Gastrocnemius medialis (tissue), 4 donors: Measurements from ENCODE around the gene MACROD2. TPM values are rescaled to one million over a fixed set of nuclear protein-coding genes. Genes with fewer than 3 reads are reported as not detected.

ENCODE experiments used
- ATAC-seq, 2 donors: fragments of 150-250 bp; one replicate each; pipeline ENCODE4 v1.9.1; 2016
- DNase-seq, 2 donors: peaks; one replicate each; pipeline ENCODE4 v3.0.0-alpha.2; 2019
- H3K27ac ChIP-seq, 4 donors: fragments of 200-600 bp; sonication (generic); 1 replicate in 1 of 4; 2 replicates in 3 of 4; pipeline ENCODE4 v1.5.1; 2016 to 2018; ENCODE audit warnings: mild to moderate bottlenecking in 2 of 4, moderate library complexity in 1 of 4
- H3K27me3 ChIP-seq, 3 donors: fragments of 200-600 bp; sonication (generic) in 2 of 3; 1 replicate in 1 of 3; 2 replicates in 2 of 3; pipeline versions ENCODE4 v1.5.1 to v1.6.0; 2016 to 2019; ENCODE audit warnings: mild to moderate bottlenecking in 1 of 3, moderate library complexity in 1 of 3
- H3K36me3 ChIP-seq, 2 donors: fragments of 200-600 bp; sonication (generic) in 1 of 2; one replicate each; pipeline ENCODE4 v1.5.1; 2017 to 2018
- H3K4me1 ChIP-seq, 2 donors: fragments of 200-600 bp; sonication (generic) in 1 of 2; one replicate each; pipeline ENCODE4 v1.5.1; 2016 to 2017; ENCODE audit warnings: mild to moderate bottlenecking in 2 of 2
- H3K4me3 ChIP-seq, 4 donors: fragments of 200-600 bp; sonication (generic) in 3 of 4; 1 replicate in 1 of 4; 2 replicates in 3 of 4; pipeline ENCODE4 v1.5.1; 2016 to 2019; ENCODE audit warnings: mild to moderate bottlenecking in 2 of 4
- H3K9me3 ChIP-seq, 3 donors: fragments of 200-600 bp; sonication (generic) in 2 of 3; 1 replicate in 1 of 3; 2 replicates in 2 of 3; pipeline ENCODE4 v1.5.1; 2016 to 2019
- POLR2A ChIP-seq, 2 donors: fragments of 450-650 bp; IDR thresholded peaks; one replicate each; pipeline ENCODE4 v1.6.1; 2017; ENCODE audit warnings: antibody characterized with exemption in 2 of 2, mild to moderate bottlenecking in 2 of 2, moderate library complexity in 2 of 2
- in situ Hi-C, 4 donors: fragments of 200-750 bp; cut with MboI; loops; one replicate each; pipeline versions ENCODE4 v1.15.0 to v1.8.0; 2017; ENCODE audit warnings: low sequenced_read_pairs in 4 of 4
- intact Hi-C: fragments of 100-400 bp; cut with DNase I; formaldehyde crosslinking; loops from one replicate; pipeline ENCODE4 v1.15.1; 2023; ENCODE audit warnings: low total_unique reads
- total RNA-seq, 4 donors: library from RNA; depleted of rRNA; stranded (reverse); fragments of >200 nt; gene quantifications; one replicate each; pipeline versions ENCODE4 v1.1.0 to v1.2.3, GENCODE V29; 2016
- TF ChIP-seq, protein P1 (sequence below), 5 experiments: fragments of 450-650 bp in 3 of 5; fragments of 200-600 bp in 2 of 5; sonication (generic) in 2 of 5; IDR thresholded peaks in 4 of 5; conservative IDR thresholded peaks in 1 of 5; 1 replicate in 4 of 5; 2 replicates in 1 of 5; pipeline ENCODE4 v1.5.1; 2016 to 2019; ENCODE audit warnings: antibody characterized with exemption in 5 of 5, mild to moderate bottlenecking in 3 of 5, moderate library complexity in 3 of 5

MACROD2 gene
- total RNA-seq, 4 donors from 2014 or later, result 1.8 to 10.2 (median 3.6) TPM

DNA sequence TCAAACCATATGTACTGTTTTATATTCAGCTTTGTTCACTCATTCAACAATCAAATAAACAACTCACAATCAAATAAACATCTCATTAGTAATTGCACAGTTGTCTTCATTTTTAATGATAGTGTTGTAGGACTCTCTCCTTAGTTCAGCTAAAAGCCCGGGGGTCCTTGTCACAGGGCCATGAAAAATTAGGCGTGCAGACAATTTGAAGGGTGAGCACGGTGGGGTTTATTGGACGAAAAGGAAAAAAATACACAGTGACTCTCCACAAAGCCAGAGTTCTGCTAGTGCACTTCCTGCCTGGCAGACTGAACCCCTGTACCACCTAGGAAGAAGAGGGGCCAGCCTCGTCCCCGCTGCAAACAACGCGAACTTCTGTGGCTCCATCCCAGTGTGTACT lies 599.7 kb downstream of the MACROD2 start:
- in situ Hi-C loops, result no loop called here
- Histone ChIP-seq H3K27me3 (no peaks in the 10 kb centered on the region), H3K27ac (no peak overlapping the region), H3K4me1 (no peaks in the 10 kb centered on the region), H3K4me3 (no peak overlapping the region), H3K9me3 (no peaks in the 10 kb centered on the region), H3K36me3 (no peaks in the 10 kb centered on the region)
- ATAC-seq (no peak), DNase-seq (no peak)
- TF ChIP-seq, protein P1, sequence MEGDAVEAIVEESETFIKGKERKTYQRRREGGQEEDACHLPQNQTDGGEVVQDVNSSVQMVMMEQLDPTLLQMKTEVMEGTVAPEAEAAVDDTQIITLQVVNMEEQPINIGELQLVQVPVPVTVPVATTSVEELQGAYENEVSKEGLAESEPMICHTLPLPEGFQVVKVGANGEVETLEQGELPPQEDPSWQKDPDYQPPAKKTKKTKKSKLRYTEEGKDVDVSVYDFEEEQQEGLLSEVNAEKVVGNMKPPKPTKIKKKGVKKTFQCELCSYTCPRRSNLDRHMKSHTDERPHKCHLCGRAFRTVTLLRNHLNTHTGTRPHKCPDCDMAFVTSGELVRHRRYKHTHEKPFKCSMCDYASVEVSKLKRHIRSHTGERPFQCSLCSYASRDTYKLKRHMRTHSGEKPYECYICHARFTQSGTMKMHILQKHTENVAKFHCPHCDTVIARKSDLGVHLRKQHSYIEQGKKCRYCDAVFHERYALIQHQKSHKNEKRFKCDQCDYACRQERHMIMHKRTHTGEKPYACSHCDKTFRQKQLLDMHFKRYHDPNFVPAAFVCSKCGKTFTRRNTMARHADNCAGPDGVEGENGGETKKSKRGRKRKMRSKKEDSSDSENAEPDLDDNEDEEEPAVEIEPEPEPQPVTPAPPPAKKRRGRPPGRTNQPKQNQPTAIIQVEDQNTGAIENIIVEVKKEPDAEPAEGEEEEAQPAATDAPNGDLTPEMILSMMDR (IDR thresholded peaks at IDR 0.05 in 4 of 5, conservative IDR thresholded peaks at IDR 0.05 in 1 of 5), result no peak
- TF ChIP-seq POLR2A (IDR thresholded peaks at IDR 0.05), result no peak
- intact Hi-C loops, result no loop called here

DNA sequence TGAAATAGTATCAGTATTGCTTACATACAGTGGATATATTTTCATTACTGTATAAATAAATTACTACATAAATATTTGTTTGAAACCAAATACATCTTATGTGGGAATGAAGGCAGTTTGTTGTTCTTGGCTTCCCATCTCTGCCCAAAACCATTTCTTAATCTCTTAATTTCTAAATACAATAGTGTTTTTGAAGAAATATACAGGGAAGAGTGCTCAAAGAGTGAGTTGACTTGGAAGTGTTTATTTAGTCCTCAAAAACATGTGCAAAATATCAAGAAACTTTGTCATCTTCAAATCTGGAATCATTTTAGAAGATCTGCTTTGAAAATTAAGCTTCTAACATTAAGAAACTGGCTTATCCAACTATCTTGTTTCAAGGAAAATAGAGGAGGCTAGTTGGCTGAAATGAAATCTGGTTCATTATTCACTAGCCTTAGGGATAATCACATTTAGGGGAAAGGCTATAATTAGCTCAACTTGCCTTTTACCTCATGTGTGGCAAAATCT lies 601.9 kb downstream of the MACROD2 start:
- DNase-seq (no peak), ATAC-seq (no peak)
- Histone ChIP-seq H3K36me3 (no peaks in the 10 kb centered on the region), H3K27me3 (no peaks in the 10 kb centered on the region), H3K4me1 (no peaks in the 10 kb centered on the region), H3K4me3 (no peak overlapping the region), H3K9me3 (no peaks in the 10 kb centered on the region), H3K27ac (no peak overlapping the region)
- in situ Hi-C loops (no loop called here), intact Hi-C loops (no loop called here)
- no peak for TF ChIP-seq POLR2A (IDR thresholded peaks at IDR 0.05)
- TF ChIP-seq, protein P1 (IDR thresholded peaks at IDR 0.05 in 4 of 5, conservative IDR thresholded peaks at IDR 0.05 in 1 of 5), result no peak

DNA sequence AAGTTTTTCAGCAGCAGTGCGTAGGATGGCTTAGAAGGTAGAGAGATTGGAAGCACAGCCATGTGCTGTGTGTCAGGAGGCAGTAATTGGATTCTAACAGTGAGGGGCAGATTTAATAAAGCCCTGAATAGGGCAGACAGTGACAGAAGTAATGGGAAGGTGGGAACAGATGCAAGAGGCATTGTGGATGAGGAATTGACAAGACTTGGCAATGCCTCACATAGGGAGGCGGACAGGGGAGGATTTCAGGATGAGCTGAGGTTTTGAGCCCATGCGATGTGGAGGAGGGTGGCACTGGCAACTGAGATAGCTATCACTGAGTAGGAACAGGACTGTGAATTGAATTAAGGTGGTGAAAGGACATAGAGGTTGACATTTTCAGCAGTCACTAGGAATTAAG lies 604.3 kb downstream of the MACROD2 start:
- H3K4me3 ChIP-seq, result no peak overlapping the region
- H3K36me3 ChIP-seq, result no peaks in the 10 kb centered on the region
- no peak overlapping the region for H3K27ac ChIP-seq
- no peaks in the 10 kb centered on the region for H3K9me3 ChIP-seq
- intact Hi-C loops (no loop called here), in situ Hi-C loops (no loop called here)
- no peak for DNase-seq
- no peak for ATAC-seq
- TF ChIP-seq, protein P1 (IDR thresholded peaks at IDR 0.05 in 4 of 5, conservative IDR thresholded peaks at IDR 0.05 in 1 of 5), result no peak
- no peak for TF ChIP-seq POLR2A (IDR thresholded peaks at IDR 0.05)
- no peaks in the 10 kb centered on the region for H3K27me3 ChIP-seq
- H3K4me1 ChIP-seq, result no peaks in the 10 kb centered on the region

DNA sequence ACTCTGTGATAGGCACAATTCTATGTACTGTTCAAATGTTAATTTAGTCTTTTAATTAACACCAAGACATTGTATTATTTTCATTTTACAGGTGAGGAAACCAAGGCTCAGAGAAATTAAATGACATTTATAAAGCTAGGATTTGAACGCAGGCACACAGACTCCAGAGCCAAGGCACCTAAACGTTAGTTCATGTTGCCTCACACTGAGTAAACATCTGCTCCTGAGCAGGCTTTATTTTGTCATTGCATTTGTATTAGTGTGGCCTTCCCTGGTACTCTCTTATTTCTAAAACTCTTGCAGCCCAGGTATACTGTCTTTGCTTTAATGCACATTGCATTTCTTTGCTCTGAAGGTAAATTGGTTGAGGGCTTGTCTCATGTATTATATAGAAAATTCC lies 605.2 kb downstream of the MACROD2 start:
- no peak for TF ChIP-seq POLR2A (IDR thresholded peaks at IDR 0.05)
- DNase-seq (no peak), ATAC-seq (no peak)
- Histone ChIP-seq H3K4me3 (no peak overlapping the region), H3K36me3 (no peaks in the 10 kb centered on the region), H3K4me1 (no peaks in the 10 kb centered on the region), H3K27me3 (no peaks in the 10 kb centered on the region), H3K9me3 (no peaks in the 10 kb centered on the region), H3K27ac (no peak overlapping the region)
- in situ Hi-C loops, result no loop called here
- intact Hi-C loops, result no loop called here

DNA sequence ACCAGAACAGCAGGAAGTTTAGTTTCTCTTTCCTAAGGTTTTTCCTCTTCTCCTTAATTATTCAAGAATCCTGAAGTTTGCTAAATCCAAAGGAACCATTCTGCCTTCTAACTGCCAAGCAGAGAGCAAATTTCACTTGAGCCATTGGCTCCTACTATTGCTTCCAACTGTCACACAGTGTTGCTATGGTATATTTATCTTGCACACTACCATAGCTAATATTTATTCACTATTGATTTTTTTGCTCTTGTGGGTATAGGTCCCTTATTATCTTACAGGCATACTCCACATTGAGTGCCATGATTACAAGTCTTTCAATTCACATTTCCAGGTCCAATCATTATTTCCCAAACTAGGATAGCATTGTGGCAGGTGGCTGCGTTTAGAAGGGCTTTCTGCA lies 608.8 kb downstream of the MACROD2 start:
- Histone ChIP-seq H3K4me3 (no peak overlapping the region), H3K27ac (no peak overlapping the region), H3K4me1 (no peaks in the 10 kb centered on the region), H3K9me3 (no peaks in the 10 kb centered on the region), H3K36me3 (no peaks in the 10 kb centered on the region), H3K27me3 (no peaks in the 10 kb centered on the region)
- no peak for ATAC-seq
- in situ Hi-C loops (no loop called here), intact Hi-C loops (no loop called here)
- TF ChIP-seq, protein P1 (IDR thresholded peaks at IDR 0.05 in 4 of 5, conservative IDR thresholded peaks at IDR 0.05 in 1 of 5), result no peak
- no peak for TF ChIP-seq POLR2A (IDR thresholded peaks at IDR 0.05)
- no peak for DNase-seq
